HPDE6-E6E7 (cell line): ENCODE data around the gene MYO5A.
"Not testable (repeated sequence)": the region's sequence is repeated elsewhere in the genome, so short reads cannot be mapped to it uniquely, and the experiment has no call there.

Source experiments
- DNase-seq: peaks from one replicate; pipeline ENCODE4 v3.0.0; 2011; ENCODE audit warnings: missing footprints; ENCODE audit errors: extremely low spot score

Gene MYO5A

DNA sequence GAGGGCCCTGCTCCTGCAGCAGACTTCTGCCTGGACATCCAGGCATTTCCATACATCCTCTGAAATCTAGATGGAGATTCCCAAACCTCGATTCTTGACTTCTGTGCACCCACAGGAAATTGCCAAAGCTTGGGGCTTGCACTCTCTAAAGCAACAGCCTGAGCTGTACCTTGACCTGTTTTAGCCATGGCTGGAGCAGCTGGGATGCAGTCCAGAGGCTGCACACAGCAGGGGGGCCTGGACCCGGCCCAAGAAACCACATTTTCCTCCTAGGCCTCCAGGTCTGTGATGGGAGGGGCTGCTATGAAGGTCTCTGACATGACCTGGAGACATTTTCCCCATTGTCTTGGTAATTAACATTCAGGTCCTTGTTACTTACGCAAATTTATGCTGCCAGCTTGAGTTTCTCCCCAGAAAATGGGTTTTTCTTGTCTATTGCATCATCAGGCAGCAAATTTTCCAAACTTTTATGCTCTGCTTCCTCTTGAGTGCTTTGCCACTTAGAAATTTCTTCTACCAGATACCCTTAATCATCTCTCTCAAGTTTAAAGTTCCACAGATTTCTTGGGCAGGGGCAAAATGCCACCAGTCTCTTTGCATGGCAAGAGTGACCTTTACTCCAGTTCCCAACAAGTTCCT, 11.8 kb upstream of the MYO5A start:
- DNase-seq, result no peak

DNA sequence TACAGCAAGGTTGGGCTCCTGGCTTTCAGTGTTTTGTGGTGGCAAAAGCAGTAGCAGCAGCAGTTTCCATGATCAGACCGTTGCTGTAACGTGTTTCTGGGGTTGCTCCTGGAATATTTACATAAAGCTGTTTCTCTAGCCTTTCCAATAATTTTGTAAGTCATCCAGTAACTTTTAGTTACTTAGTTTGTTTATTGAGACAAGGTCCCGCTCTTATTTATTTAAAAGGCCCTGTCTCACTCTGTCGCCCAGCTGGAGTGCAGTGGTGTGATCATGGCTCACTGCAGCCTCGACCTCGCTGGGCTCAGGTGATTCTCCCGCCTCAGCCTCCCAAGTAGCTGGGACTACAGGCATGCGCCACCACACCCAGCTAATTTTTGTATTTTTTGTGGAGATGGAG, 8.8 kb upstream of the MYO5A start:
- DNase-seq, result no peak

DNA sequence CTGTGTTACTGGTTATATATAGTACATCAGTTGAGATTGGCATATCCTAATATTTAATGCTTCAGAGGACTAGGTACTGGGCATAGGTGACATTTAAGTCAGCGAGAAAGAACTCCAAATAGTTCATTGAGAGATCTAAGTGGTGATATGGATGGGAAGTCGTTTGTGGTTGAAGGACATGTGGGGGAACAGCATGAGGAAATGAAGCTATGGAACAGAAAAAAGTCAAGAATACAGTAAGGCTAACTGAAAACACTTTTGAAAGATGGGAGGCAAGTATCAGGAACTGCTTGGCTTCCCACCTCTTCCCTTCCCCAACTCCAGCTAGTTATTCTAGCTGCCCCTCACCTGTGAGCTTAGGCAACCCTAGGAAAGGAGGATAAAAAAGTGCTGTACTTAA, 3.7 kb upstream of the MYO5A start:
- DNase-seq, result no peak

GRCh38 chr15:52529940-52530339, 1.3 kb upstream of the MYO5A start:
- no peak for DNase-seq

- no peak for DNase-seq
These were observed 753 bp upstream of the MYO5A start for GRCh38 chr15:52529341-52529924.

DNA sequence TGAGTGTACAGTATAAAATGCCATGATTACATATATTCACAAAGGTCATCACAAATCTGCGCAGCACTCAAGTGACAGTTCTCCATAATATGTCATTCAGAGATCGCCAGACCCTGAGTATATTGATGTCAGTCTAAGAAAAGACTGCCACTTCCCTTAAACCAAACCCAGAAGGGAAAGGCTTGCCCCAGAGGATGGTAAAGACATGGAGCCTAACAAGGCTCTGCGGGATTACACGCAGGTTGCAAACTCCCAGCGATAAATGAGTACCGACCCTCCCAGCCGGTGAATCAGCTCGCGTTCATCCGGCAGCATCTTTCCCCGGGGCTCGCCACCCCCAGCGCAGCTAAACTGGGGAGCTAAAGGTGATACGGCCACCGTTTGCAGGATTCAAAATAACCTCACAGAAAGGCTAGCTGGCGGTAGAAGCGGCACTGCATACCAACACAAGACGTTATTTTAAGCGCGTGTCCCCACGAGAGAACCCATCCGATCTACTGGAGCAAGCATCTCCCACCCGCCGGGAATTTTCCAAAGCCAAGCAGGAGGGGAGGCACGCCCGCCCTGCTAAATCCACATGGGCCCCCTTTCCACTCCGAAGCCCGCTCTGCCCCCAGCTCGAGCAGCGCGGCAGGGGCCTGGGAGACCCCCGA, 643 bp downstream of the MYO5A start:
- DNase-seq, result peak; percentile 27

- DNase-seq, result no peak
These were observed 1.3 kb downstream of the MYO5A start for GRCh38 chr15:52527196-52527910.

DNA sequence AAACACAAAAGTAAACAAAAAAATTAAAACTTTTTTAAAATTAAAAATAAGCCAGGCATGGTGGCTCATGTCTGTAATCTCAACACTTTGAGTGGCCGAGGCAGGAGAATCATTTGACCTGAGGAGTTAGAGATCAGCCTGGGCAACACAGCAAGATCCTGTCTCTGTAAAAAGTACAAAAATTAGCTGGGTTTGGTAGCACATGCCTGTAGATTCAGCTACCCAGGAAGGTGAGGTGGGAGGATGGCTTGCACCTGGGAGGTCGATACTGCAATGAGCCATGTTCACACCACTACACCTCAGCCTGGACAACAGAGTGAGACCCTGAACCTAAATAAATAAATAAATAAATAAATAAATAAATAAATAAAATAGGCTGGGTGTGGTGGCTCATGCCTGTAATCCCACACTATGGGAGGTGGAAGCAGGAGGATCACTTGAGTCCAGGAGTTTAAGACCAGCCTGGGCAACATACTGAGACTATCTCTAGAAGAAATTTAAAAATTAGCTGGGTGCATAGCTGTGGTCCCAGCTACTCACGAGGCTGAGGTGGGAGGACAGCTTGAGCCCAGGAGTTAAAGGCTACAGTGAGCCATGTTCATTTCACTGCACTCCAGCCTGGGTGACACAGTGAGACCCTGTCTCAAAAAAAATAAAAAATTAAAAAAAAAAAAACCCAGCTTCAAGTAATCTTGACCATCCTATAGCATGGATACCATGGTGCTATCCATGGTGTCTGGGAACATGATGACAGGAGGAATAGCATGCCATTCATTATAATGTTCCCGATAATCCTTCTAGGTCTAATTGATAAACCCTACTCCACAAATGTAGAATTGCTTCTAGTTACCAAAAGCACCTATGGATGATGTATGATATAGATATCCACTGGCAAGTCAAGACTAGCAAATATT, 4.2 kb downstream of the MYO5A start:
- no peak for DNase-seq

DNA sequence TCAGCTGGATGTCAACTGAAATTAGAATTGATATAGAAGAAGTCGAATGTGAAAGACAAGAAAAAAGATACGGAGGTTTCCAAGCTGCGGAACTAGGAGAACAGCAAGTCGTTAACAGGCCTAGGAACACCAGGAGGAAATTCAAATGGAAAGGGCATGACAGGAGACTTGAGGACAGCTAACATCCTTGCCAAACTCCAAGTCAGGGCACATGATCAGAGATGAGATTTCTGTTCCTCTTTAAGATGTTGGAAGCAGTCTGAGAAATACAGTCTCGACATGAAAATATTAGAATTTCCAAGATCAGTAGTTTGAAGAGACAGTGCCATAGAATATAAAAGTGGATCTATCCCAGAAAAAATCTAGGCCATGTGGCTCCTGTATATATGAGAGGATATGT, 5.0 kb downstream of the MYO5A start:
- no peak for DNase-seq

- DNase-seq, result peak; percentile 54
These were observed 5.5 kb downstream of the MYO5A start for GRCh38 chr15:52523192-52523591.

- no peak for DNase-seq
These were observed 7.0 kb downstream of the MYO5A start for GRCh38 chr15:52521682-52522081.

- DNase-seq, result no peak
These were observed 8.3 kb downstream of the MYO5A start for GRCh38 chr15:52520421-52520820.

DNA sequence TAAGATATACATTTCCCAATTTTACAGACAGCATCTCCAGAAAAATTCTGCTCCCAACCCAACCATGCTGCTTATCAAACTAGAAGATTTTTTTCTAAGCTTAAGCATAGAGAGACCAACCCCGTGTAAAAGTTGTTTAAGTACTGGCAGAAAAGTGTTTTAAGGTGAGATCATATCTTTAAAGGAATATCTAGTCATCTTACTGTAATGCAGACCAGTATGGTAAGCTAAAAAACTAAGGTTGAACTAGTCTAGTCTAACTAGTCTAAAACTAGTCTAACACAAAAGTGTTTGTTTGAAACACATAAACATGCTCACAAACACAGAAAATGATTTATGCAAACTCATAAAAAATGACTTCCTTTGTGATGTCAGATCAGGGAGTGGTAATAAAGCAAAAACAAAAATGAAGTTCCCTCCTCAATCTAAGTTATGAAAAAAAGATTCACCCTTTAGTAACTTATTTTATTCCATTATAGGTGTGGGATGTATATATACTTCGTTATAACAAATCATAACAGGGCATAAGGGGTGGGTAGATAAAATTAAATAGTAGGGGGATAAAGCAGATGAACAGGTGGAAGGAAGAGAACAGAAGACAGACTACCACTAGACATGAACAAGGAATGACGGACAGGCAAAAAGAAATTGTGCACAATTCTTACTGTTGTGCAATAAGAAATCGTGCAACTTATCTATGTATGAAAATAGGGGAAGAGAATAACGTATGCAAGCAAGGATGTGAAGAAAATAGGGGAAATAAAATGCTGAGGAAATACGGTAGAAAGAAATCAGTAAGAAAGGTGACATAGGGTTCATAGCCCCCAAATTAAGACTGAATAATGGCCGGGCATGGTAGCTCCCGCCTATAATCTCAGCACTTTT, 10.0 kb downstream of the MYO5A start:
- no peak for DNase-seq

- no peak for DNase-seq
These were observed 11.7 kb downstream of the MYO5A start for GRCh38 chr15:52517014-52517413.

DNA sequence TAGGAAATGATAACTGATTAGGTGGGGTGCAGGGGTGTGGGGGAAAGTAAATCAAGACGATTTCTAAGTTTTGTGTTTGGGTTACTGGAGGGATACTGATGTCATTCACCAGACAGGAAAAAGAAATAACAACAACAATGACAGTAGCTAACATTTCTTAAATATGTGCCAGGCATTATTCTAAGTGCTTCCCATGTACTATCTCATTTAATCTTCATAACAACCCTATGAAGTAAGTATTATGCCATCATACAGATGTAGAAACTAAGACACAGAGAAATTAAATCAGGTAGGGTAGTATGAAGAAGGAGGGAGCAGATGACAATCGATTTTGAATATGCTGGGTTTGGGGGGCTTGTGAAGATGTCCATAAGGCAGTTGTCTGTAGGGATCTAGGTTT, 13.3 kb downstream of the MYO5A start:
- no peak for DNase-seq

- DNase-seq, result no peak
These were observed 14.2 kb downstream of the MYO5A start for GRCh38 chr15:52514482-52514881.

DNA sequence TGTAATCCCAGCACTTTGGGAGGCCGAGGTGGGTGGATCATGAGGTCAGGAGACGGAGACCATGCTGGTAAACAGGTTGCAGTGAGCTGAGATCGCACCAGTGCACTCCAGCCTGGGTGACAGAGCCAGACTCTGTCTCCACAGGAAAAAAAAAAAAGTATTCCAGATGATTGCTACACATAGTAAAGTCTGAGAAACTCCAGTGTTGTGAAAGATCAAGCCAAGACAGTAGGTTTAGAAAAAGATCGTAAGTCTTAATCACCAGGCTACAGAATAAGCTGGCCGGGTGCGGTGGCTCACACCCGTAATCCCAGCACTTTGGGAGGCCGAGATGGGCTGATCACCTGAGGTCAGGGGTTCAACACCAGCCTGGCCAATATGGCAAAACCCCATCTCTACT, 15.8 kb downstream of the MYO5A start:
- DNase-seq, result not testable (repeated sequence)

DNA sequence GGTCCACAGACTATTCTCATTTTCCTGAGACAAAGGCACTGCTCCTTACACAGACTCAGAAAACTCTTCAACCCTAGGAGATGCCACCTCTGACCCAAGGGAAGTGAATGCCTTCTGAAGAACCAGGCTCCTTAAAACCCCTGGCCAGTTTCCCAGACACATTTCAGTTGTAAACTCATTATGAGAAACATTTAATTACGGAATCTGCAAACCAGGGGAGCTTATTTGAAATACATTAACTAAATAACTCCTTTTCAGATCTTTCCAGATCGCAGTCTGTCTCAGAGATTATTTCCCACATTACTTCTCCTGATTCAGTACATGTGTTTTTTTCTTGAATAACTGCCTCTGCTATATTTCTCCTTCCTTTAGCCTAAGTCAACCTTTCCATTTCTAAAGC, 17.6 kb downstream of the MYO5A start:
- DNase-seq, result no peak

DNA sequence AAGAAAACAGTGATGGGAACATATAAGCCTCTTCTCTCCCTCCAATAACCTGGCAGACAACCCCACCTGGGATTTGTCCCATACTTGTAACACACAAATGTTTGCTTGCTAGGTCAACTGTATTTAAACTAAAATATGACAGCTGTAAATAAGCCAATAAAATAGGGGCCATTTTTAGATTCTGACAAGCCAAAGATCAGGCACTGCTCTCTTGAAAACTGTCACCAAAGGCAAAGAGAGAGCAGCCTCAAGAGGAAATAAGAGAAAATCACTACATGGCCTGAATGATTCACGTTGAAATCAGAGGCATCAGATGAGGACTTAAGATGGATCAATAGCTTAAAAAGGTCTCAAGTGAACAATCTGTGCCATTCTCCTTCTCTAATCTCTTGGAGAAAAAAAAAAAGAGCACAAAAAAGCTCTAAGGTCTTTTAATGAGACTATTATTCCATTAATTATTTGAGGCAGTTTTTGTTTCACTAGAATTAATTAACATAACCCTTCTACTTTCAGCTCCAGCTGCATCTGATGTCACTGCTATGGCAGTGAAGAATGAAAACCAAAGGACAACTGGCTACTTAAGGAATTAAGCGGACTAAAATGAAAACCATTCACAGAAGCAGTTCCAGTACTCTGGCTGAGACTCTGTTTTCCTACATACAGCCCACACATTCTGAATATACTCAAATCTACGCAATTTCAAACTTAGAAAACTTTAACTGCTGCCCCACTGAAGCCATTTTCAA, 19.0 kb downstream of the MYO5A start:
- no peak for DNase-seq

- DNase-seq, result no peak
These were observed 22.1 kb downstream of the MYO5A start for GRCh38 chr15:52506549-52506948.
